Dermis microvascular lymphatic vessel endothelial cell (primary cell): ENCODE measurements around the gene APP. TPM values are rescaled to one million over a fixed set of nuclear protein-coding genes. Genes with fewer than 3 reads are reported as not detected.

Source experiments
- DNase-seq, 2 donors: peaks; one replicate each; pipeline versions ENCODE4 v3.0.0 to v3.0.0-alpha.2; 2010; ENCODE audit warnings: low read depth in 2 of 2
- total RNA-seq: library from RNA; depleted of rRNA; stranded (reverse); fragments of >200 nt; gene quantifications from 2 replicates; pipeline ENCODE4 v1.2.1, GENCODE V29; 2014

APP gene
- total RNA-seq, 1 donor from 2014 or later: 603 TPM

DNA sequence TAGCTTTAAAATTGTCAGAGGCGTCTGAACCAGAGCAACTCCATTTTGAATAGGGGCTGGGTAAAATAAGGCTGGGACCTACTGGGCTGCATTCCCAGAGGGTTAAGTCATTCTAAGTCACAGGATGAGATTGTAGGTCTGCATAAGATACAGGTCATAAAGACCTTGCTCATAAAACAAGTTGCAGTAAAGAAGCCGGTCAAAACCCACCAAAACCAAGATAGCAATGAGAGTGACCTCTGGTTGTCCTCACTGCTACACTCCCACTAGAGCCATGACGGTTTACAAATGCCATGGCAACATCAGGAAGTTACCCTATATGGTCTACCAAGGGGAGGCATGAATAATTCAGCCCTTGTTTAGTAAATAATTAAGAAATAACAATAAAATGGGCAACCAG lies 292.2 kb downstream of the APP start:
- no peak for DNase-seq

DNA sequence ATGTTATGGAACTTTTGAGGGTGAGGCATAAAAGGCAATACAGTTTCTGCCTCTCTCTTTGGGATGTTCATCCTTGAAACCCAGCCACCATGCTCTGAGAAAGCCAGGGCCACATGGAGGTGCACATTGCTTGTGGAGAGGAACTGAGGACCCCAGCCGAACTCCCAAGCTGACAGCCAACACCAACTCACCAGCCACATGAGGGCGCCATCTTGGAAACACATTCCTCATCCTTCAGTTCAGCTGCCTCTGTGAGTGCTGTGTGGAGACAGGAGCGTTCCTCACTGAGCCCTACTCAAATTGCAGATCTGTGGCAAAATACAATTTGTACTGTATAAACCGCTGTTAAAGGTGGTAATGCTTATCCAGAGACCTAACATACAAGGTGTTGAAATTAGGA lies 298.3 kb downstream of the APP start:
- no peak for DNase-seq

DNA sequence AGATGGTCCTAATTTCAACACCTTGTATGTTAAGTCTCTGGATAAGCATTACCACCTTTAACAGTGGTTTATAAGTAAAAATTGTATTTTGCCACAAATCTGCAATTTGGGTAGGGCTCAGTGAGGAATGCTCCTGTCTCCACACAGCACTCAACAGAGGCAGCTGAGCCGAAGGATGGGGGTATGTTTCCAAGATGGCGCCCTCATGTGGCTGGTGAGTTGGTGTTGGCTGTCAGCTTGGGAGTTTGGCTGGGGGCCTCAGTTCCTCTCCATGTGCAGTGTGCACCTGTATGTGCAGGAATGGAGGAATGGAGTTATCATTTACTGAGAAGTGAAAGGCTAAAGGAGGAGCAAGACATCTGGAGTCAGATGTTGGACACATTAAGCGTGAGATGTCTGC lies 299.0 kb downstream of the APP start:
- DNase-seq: no peak

DNA sequence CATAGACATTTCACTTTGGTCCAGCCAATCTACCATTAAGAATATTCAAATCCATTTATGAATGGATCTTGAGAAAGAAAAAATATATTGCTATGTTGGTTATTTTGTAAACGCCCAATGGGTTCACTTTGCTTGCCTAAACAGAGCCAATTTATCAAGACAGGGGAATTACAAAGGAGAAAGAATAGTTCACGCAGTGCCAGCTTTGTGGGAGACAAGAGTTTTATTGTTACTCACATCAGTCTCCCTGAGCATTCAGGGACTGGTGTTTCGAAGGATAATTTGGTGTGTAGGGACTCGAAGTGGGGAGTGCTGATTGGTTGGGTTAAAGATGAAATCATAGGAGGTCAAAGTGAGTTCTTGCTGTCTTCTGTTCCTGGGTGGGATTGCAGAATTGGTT lies 300.5 kb downstream of the APP start:
- no peak for DNase-seq

DNA sequence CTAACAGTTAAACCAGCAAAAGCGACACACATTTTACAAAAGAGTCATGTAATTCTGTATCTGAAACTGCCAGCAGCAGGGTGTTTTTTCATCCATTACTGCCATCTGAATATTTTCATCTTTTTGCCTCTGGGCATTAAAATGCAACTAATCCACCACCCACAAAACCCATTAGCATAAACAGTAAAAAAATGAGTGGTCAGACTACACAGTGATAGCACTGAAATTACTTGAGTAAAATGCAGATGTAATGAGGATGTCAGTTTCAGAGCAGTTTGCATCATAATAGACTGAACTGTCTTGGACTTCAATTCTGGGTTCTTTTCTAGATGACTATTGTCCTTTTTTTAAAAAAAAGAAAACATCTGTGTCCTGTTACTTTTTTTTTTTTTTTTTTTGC lies 303.5 kb downstream of the APP start:
- DNase-seq: no peak

DNA sequence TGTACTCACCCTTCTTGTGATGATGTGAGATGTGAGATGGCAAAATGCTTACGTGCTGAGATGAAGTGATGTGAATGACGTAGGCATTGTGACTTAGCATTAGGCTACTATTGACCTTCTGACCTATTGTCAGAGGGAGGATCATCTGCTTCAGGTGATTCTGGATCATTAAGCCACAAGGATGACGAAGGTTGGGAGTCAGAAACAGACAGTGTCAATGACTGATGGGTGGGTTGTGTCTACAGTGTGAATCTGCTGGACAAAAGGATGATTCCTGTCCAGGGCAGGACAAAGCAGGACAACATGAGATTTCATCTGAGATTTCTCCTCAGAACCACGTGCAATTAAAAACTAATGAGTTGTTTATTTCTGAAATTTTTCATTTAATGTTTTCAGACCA lies 306.8 kb downstream of the APP start:
- DNase-seq: no peak

DNA sequence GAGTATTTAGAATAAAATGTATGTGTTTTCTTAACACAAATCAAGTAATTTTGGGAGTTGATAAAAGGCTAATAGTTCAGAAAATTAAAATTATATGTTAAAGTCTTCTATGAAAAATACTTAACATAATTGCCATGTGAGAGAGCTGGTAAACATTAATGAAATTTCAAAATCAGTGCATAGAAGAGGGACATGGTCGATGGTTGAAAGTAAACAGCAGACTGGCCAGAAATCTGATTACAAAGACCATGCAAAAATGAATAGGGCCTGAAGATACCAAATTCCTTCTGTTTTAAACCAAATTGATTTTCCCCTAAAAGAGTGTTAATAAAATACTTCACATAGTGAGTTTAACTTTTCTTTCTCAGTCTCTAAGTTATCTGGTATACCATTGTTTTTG lies 307.5 kb downstream of the APP start:
- DNase-seq: no peak

DNA sequence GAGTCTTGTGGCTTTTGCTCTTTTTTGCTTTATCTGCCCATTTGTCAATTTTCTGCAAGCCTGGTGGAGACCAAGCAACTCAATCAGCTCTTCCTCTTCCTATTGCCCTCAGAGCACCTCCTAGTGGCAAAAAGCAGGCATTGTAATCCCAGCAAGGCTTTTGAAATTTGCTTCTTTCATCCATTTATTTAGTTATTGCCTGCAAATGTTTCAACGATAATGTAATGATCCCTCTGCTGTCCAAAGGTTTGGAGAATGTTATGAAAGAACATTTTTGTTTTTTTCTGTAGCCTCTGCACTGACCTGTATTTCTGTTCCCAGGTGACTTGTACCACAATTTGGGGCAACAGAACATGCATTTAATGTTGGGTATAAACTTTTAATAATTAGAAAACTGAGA lies 308.0 kb downstream of the APP start:
- peak; percentile 10 to 27 for DNase-seq

DNA sequence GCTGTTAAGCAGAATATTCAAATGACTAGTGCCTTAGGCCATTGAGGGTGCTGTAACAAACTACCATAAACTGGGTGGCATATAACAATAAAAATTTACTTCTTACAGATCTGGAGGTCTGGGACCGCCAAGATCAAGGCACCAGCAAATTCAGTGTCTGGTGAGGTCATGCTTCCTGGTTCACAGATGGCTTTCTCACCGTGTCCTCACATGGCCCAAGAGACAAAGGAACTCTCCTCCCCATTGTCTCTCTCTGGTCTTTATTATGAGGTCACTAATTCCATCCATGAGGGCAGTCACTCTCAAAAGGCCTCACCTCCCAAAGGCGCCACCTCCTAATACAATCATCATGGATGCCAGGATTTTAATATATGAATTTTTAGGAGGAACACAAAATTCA lies 308.5 kb downstream of the APP start:
- DNase-seq: no peak

DNA sequence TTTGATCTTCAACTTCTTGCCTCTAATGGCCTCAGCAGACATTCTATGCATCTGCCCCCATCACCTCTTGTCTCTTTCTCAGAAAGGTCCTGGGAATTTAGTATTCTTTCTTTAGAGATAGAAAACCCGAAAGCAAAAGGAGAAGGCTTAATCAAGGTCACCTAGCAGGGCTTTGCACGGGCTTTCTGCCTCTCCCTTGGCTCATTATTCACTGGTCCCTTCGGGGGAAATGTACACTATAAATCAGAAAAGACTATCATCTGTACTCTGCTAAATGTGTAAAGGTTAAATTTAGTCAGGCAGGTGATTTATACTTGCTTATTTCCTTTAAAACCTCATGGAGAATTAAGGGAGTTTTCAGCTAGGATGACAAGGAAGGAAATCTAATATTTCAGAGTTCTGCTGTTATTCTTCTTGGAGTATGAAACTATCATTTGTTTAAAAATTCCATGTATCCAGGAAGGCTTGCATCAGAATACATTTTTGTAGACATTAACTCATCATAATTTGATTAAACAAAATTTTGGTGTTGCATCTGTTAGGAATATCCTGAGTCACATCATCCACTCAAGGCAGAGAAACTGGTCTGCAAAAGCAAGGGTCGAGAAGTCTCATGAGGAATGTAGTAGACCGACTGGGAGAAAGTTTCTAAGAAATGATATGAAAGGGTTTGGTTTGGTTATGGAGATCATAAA lies 311.2 kb downstream of the APP start:
- DNase-seq: no peak

DNA sequence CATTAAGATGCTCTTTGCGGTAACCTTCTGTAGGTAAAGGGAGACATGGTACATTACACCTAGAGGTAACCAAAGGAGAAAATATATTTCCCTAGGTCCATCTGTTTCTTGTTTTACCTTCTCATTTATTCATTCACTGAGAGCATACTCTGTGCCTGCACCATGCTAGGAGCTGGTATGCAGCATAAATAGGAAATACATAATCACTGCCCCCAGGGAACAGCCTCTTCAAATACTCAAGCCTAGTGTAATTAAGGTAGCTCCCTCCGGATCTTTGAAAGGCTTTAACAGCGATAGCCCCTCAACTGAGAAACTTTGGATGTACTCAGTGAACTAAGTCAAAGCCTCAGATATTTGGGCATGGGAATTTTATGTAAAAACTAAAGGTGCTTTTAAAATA lies 312.2 kb downstream of the APP start:
- no peak for DNase-seq

DNA sequence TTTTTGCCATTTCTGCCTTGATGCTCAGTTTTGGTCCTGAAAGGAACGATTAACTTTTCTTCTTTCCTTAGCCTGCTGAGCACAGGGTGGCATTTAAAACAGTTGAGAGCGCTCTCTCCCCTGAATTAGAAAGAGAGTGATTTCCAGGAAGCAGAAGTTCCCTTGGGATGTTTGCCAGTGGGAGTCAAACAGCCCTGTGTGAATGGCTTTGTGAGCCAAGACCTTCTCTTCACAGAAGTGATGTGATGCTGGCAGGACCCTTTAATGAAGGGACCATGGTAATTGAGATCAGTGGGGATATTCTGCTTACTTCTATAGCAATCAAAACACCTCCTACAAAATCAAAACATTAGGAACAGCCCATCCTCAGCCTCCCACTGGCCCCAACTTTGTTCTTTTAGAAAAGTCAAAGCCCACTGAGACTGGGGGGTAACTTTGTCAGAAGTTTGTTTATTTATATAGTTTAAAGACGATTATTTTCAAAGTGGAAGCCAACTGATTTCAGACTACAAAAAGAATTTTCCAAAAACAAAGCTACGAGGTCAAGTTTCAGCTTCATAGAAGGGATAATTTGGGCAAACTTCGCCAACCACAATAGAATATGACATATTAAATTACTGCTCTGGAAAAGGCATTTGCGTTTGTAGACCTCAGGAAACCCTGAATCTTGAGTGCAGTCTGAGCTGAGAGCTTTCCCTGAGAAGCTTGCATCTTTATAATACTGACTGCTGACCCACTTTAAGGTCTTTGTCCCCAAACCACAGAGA lies 313.1 kb downstream of the APP start:
- no peak for DNase-seq

DNA sequence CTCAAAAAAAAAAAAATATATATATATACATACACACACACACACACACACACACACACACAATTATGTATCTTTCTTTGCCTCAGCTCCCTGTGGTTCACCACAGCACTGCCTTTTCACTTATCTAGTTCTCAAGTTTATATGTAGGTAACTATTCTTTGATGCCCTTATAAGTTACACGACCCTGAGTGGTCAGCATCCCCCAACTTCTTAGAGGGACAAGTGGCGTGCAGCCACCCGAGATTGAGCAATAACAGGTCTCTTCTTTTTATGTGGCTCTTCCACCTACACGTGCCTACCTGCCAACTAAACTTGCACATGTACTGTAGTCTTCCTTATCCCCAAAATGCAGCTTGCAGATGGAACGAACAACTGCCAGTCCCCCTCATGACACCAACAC lies 315.0 kb downstream of the APP start:
- peak in 1 of 2 donors; percentile 14 for DNase-seq

DNA sequence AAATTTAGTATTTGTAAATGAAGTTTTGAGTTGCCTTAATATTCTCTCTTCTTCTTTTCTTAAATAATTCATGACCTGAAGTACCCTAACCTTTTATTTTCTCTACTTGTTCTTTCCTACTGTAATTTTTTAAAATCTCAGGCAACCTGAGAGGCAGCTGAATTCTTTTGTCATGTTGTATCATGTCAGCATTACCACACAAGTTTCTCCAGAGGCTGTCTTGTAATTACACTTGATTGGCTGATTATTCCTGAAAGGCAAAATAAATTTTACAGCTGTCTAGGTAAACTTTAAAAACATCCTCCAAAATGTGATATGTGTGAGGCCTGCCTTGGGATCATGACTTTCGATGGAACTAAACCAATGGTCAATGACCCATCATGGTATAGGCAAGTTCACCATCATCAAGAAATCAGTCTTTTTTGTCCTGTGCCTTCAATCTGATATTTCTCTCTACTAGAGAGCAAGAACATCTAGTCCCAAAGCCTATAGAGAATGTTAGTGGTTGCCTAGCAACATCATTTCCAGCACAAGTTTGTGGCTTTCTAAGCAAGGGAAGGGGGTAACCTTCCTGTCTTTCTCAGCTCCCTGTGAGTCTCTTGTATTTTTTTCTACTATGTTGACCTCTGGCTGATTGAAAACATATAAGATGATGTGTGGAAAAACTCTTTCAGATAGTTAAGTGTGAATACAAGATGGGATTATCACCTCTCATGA lies 320.3 kb downstream of the APP start:
- DNase-seq: no peak

DNA sequence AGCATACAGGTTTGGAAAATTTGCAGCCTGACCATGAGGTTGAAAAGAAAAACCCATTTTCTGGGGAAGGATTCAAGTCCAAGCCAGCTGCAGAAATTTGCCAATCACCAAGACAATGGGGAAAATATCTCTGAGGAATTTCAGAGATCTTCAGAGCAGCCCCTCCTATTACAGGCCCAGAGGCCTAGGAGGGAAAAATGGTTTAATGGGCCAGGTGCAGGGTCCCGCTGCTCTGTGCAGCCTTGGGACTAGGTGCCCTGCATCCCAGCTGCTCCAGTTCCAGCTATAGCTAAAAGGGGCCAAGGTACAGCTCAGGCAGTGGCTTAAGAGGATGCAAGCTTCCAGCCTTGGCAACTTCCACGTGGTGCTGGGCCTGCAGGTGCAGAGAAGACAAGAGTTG lies 322.3 kb downstream of the APP start:
- no peak for DNase-seq

DNA sequence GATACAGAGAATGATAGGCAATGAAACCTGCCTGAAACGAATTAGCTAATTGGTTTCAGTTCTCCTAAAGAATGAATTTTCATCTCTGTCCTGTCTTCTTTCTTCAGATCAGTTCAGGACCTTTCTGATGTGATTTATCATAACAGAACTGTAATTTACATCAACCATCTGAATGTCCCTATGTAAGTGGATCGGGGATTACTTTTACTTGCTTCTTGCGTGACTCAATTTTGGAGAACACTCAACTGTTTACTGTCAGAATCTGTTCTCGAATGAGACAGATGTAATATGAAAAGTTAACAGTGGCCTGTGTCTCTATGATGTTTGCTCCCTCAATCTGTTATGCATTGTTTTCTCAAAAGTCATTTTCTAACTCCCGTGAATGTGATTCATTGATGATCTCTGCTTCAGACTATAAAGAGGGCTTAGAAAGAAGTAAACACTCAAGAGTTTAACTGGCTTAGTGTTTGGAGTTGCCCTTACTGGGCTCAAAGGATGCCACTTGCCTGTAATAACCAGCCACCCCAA lies 324.8 kb downstream of the APP start:
- no peak for DNase-seq

DNA sequence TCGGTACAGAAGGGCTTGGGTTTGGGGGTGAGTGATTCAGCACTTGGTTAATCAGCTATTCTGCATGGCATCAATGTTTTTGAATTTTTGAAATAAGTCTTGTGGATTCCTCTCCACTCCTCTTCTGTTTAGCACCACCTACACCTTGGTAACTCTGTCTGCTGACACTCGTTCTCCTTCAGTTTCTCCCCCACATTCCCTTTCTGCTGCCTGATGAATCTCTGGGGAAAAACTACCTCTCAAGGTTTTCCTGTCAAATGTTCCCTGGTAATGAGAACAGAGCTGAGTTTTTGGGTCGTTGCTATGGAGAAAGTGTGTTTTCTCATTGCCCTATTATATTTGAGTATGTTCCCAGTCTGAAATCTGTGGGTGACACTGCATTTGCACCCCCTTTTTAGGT lies 327.6 kb downstream of the APP start:
- DNase-seq: no peak

DNA sequence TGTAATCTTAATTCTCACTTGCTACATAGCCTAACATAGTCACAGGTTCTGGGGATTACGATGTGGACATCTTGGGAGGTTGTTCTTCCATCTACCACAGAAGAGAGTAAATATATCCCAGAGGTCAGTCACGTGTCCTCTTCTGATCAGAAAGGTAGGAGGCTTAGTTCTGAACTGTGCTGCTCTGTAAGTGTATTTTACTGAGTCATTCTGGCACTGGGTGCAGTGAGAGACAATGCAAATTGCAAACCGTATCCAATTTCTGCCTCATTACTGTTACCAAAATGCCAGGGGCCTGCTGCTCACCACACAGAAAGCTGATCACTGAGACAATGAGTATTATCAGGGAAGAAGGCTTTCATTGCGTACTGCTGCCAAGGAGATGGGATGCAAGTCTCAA lies 331.8 kb downstream of the APP start:
- DNase-seq: no peak

DNA sequence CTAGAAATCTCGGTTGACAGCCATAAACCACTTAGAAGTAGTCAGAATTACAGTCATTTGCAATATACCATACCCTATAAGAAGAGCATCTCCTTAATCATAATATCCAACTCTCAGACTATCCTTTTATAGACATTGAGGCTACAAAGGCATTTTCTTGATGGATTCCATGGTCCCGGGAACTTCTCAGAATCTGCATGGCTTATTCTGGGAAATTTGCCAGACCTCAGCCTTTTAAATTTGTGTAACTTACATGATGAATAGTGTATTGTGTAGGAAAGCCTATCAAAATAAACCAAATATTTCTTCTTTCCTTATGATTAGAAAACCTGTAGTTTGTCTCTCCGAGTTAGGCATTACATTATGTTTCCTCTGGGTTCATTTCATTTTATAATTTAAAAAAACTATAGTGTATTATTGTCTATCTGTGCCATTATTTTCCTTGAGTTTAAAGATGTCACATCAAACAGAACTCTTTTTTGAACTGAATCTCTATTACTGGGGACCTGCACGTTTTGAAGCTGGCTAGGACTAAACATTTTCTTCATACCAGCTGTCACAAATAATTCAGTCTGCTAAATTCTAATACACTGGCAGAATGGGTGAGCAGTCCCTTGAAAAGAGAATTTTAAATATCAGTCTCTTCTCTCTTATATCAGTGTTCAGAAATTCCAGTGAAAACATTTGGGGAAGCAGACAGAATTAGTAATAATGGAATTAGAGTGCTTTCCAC lies 332.9 kb downstream of the APP start:
- peak in 1 of 2 donors; percentile 9 for DNase-seq

DNA sequence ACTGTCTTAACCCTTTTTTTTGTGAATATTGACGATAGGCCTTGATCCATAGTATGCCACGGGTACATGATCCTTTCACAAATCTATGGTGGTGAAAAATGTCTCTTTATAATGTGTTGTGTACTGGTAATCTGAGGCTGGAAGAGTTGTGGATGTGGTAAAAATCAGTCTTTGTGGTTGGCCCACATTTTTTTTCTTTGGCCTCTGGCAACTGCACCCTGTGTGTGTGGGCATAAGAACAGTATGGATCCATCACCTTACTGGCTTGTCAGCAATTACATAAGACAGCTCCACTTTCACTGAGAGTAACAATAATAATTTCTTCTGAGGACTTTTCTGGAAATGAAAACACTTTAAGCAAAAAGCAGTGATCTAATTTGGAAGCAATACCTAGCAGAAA lies 334.2 kb downstream of the APP start:
- DNase-seq: no peak

DNA sequence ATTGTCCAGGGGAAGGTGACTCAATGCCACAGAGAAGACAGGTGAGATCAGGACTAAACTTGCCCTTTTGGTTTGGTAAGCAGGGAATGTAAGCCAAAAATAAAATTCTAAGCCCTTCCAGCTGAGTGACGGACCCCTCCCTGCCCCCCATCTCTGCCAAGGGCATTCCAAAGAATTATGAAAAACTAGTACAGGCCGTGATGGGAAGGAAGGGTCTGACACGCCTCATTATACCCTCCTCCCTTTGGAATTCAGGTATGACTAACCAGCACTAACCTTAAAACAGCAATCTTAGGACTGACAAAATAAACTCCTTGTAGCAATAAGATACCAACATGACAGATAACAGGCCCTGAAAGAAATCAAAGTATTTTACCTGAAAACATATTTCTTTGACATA lies 336.2 kb downstream of the APP start:
- no peak for DNase-seq
